GM23248 (cell line): ENCODE data around the gene ZNF407.

Source experiments
- EZH2 ChIP-seq: fragments of 200-600 bp; sonication (generic); IDR thresholded peaks from 2 replicates; pipeline ENCODE4 v1.6.1; 2018; ENCODE audit warnings: antibody characterized with exemption, mild to moderate bottlenecking; ENCODE audit not compliant: insufficient read depth, poor library complexity, severe bottlenecking
- EZH2phosphoT487 ChIP-seq: fragments of 200-600 bp; sonication (generic); IDR thresholded peaks from 2 replicates; pipeline ENCODE4 v1.6.1; 2018; ENCODE audit warnings: antibody characterized with exemption, moderate library complexity, mild to moderate bottlenecking, low read depth; ENCODE audit not compliant: insufficient read depth

- no peak for TF ChIP-seq EZH2
- TF ChIP-seq EZH2phosphoT487 = no peak
These were observed 378.8 kb downstream of the ZNF407 start for GRCh38 chr18:74976331-74976909.
